ENCODE data around the gene FAAP20.

- TF ChIP-seq POLR2A (IDR thresholded peaks at IDR 0.05) (no peak), CTCF (IDR thresholded peaks at IDR 0.05) (no peak)
Observed at GRCh38 chr1:2238361-2239012, 43.9 kb upstream of the FAAP20 start.
